ENCODE results near the gene RIOX2.

- TF ChIP-seq CTCF (IDR thresholded peaks at IDR 0.05; ENCODE audit: insufficient read depth, low read depth, low read length) = no peak
- TF ChIP-seq EZH2 (IDR thresholded peaks at IDR 0.05; ENCODE audit: insufficient read depth, low read length) = no peak
Observed at GRCh38 chr3:97999103-97999502, 26.9 kb upstream of the RIOX2 start.
